Adipose tissue (tissue), 3 donors: ENCODE data around the gene RPGRIP1L. TPM values are rescaled to one million over a fixed set of nuclear protein-coding genes. Genes with fewer than 3 reads are reported as not detected.
"Not testable (repeated sequence)": the region's sequence is repeated elsewhere in the genome, so short reads cannot be mapped to it uniquely, and the experiment has no call there.

Source experiments
- H3K27ac ChIP-seq: one replicate; pipeline ENCODE4 v1.5.1; 2013; ENCODE audit warnings: low read depth, low read length
- WGBS, 3 donors: extraction: QIAGEN DNeasy Blood & Tissue Kit; methylation state at CpG; one replicate each; pipeline ENCODE4 v1.1.7; 2013; 5-methylcytosine and 5-hydroxymethylcytosine counted together
- polyA plus RNA-seq, 3 donors: library from polyadenylated mRNA; stranded (reverse); fragments of 200-250 nt; gene quantifications; one replicate each; pipeline ENCODE4 v1.2.3, GENCODE V29; 2013
- donor health status: healthy with polysubstance abuse.
- donor health status: Bipolar disorder and iron deficiency.
- donor health status: healthy.

Gene RPGRIP1L
- polyA plus RNA-seq, 3 donors = 0.74 to 2.9 (median 0.94) TPM

DNA sequence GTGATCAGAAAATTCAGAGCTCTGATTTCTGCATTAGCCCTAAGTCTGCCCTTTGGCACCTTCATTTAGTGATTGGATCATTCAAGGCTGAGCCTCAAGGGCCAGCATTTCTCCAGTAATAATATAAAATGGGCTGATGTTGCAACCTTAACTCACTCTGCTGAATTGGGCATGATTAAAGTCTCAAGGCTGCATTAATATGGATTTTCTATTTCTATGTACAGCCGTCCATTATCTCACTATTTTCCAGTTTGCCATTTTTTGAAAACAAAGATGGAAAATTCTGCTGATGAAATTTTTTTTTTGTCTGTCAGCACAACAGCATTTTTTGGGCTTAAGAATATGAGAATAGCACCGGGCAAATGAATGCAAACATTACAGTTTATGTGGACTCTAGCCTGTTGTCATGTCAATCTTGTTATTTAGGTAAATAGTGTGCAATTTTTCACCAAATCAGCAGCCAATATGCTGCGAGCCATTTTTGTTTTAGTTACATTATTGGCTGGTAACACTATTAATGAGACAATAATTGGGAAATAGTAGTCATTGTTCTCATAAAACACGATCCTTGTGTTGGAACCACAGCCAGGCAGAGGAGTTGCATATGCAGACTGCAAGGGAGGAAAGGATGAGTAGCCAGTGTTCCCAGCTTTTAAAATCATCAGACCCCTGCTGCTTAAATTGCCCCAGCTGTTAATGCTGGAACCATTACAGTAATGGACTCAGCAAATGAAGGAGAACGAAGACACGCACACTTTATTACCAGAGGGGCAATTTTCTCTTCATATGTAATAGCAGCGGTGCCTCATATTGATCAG lies 10.8 kb upstream of the RPGRIP1L start:
- 55 to 68% (median 58%) methylated on average over 7 of the region's 7 CpGs for WGBS, 3 donors
- no peak overlapping the region for H3K27ac ChIP-seq

DNA sequence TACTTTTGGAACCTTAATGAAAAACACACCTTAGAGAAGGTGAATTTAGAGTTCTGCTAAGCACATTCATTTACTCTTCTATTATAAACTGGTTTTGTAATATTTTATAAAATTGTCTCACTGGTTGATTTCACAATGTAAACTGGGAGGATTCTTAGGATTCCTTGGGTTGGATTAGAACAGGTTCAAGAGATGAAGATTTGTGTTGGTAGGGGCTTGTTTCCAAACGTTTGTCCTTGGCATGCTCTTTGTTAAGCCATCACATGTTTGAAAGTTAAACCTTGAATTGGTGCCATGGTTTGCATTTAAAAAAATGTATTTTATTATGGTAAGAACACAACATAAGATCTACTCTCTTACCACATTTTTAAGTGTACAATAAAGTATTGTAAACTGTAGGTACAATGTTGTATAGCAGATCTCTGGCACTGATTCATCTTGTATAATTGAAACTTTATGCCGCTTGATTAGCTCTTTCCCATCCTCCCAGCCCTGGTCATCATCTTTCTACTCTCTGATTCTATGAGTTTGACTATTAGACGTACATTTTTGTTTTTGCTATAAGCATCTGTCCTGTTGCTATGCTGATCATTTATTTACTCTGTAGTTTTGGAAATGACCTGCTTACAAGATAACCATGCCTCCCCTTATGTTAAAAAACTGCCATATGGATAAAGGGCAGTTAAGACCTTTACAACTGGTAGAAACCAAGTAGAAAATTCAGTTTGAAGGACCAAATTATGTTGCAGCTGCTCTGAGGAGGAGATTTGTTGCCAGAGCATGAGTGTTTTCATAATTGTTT lies 9.9 kb upstream of the RPGRIP1L start:
- H3K27ac ChIP-seq = no peak overlapping the region
- WGBS, 3 donors = 52 to 77% (median 65%) methylated on average over 3 of the region's 3 CpGs

DNA sequence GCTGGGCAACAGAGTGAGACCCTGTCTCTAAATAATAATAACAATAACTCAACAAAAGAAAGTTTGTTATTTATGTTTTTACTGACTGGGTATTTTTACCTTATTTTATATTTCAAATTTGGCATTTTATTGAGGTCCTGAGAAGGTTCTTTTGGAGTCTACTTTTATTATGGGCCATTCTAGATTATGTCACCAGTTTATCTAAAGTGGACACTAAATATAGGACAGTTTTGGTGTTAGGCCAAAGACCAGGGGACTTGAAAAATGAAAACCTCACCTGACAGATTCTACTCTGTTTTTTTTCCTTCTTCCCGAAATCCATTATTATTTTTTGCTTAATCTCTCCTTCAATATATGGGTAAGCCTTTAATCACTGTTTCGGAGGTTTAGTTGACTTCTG lies 8.4 kb upstream of the RPGRIP1L start:
- 39 to 97% (median 96%) methylated on average over 2 of the region's 2 CpGs for WGBS, 3 donors
- H3K27ac ChIP-seq = no peak overlapping the region

- no peak overlapping the region for H3K27ac ChIP-seq
- WGBS, 3 donors = 90 to 96% (median 91%) methylated on average over 3 of the region's 3 CpGs
Observed at GRCh38 chr16:53711390-53711789, 7.7 kb upstream of the RPGRIP1L start.

DNA sequence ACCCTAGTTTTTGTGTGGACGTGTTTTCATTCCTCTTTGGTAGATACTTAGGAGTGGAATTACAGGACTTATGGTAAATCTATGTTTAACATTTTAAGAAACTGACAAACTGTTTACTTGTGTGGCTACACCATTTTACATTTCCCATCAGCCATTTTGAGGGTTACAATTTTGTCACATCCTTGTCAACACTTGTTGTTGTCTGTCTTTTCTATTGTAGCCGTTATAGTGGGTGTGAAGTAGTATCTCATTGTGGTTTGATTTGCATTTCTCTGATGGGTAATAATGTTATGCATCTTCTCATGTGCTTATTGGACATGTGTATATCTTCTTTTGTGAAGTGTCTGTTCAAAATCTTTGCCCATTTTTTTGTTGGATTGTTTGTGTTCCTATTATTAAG lies 4.8 kb upstream of the RPGRIP1L start:
- 95 to 98% (median 96%) methylated on average over 2 of the region's 2 CpGs for WGBS, 3 donors
- no peak overlapping the region for H3K27ac ChIP-seq

GRCh38 chr16:53707671-53708070 lies 4.0 kb upstream of the RPGRIP1L start:
- 47 to 76% (median 48%) methylated on average over 3 of the region's 3 CpGs for WGBS, 3 donors
- H3K27ac ChIP-seq = no peak overlapping the region

DNA sequence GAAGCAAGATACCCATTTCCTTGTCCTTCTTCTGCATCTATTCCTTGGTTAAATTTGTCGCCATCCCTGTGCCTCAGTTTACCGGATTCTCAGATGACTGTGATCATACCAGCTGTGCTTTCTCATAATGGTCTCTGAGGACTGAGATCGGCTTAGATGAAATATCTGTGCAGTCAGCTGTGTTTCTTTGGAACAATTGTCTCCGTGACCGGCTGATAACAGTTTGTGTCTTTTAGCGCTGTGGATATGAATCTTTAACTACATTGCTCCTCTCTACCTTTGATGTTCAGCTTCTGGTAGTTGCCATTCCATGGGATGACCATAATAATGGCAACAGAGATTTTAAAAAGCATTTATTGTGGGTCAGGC lies 770 bp upstream of the RPGRIP1L start:
- WGBS, 3 donors = 9 to 19% (median 14%) methylated on average over 6 of the region's 6 CpGs
- H3K27ac ChIP-seq = no peak overlapping the region

- WGBS, 3 donors = 93 to 96% (median 96%) methylated on average over 6 to 27 of the region's 31 CpGs
- H3K27ac ChIP-seq = not testable (repeated sequence)
Observed at GRCh38 chr16:53698271-53698670, 5.4 kb downstream of the RPGRIP1L start.

GRCh38 chr16:53695070-53695469 lies 8.6 kb downstream of the RPGRIP1L start:
- WGBS, 3 donors = 86 to 91% (median 89%) methylated on average over 1 of the region's 1 CpG
- H3K27ac ChIP-seq = no peak overlapping the region

DNA sequence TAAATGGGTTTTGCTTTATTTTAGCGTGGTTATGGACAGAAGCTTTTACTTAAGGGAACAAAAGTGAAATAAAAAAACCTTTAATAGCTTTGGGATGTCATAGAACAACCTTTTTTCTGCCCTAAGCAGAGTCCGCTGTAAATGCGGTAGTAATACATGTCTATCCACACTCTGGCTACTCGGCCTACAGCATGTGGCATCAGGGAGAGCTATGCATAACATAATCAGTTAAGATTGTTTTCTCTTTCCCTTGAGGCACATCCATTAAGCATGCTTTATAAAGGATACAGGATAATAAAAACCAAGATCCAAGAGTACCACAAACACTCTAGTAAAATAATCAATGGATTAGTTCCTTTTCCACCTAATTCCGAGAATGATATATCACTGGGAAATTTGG lies 10.3 kb downstream of the RPGRIP1L start:
- 90 to 96% (median 91%) methylated on average over 5 of the region's 5 CpGs for WGBS, 3 donors
- no peak overlapping the region for H3K27ac ChIP-seq

GRCh38 chr16:53692146-53692545 lies 11.5 kb downstream of the RPGRIP1L start:
- H3K27ac ChIP-seq = no peak overlapping the region
- WGBS, 3 donors = 89 to 94% (median 94%) methylated on average over 5 of the region's 5 CpGs

DNA sequence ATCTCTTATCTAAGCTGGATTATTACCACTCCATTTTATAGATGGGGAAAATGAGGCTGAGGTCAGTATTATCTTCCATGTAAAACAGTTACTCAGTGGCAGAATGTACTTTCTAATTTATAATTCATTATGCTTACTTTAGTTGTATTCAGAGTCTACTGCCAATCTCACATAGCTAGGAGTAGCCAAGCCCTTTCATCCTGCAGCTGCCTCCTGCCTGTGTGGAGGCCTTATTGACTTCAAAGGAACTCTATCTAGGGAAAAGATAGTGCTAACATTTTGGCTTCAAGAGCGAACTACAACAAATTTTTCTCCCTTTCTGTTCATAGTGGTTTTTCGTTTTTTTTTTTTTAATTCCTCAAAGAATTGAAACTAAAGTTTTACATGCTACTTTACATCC lies 12.9 kb downstream of the RPGRIP1L start:
- WGBS, 3 donors = 86 to 88% (median 88%) methylated on average over 2 of the region's 2 CpGs
- H3K27ac ChIP-seq = no peak overlapping the region

GRCh38 chr16:53689636-53690035 lies 14.0 kb downstream of the RPGRIP1L start:
- 92 to 96% (median 95%) methylated on average over 3 of the region's 3 CpGs for WGBS, 3 donors
- H3K27ac ChIP-seq = no peak overlapping the region

DNA sequence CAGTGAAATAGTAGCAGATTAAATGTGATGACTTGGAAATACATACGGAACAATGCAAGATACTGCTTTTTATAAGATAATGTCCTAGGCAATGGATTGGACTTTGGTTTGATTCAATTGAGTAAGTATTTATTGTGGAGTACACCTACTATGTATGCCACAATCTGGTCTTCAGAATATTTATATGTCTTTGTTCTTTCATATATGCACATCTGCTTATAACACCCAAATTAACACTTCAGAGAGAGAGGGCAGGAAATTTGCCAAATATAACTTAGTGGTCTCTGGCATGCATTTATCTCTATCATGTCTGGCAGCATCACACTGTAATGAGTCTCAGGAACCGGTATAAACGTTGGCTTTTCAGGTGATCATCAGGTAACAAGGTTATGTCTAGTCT lies 16.9 kb downstream of the RPGRIP1L start:
- 72 to 84% (median 81%) methylated on average over 3 of the region's 3 CpGs for WGBS, 3 donors
- no peak overlapping the region for H3K27ac ChIP-seq

DNA sequence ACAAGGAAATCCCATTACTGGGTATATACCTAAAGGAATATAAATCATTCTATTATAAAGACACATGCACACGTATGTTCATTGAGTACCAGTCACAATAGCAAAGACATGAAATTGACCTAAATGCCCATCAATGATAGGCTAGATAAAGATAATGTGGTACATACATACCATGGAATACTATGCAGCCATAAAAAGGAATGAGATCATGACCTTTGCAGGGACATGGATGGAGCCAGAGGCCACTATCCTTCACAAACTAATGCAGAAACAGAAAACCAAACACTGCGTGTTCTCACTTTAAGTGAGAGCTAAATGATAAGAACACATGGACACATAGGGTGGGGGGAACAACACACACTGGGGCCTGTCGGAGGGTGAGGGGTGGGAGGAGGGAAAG lies 18.3 kb downstream of the RPGRIP1L start:
- 96 to 99% (median 98%) methylated on average over 3 of the region's 3 CpGs for WGBS, 3 donors
- not testable (repeated sequence) for H3K27ac ChIP-seq

GRCh38 chr16:53681354-53681753 lies 22.3 kb downstream of the RPGRIP1L start:
- 68 to 69% (median 69%) methylated on average over 2 of the region's 2 CpGs for WGBS, 3 donors
- no peak overlapping the region for H3K27ac ChIP-seq

GRCh38 chr16:53680756-53681155 lies 22.9 kb downstream of the RPGRIP1L start:
- 86 to 93% (median 86%) methylated on average over 2 of the region's 2 CpGs for WGBS, 3 donors

GRCh38 chr16:53678756-53679343 lies 24.8 kb downstream of the RPGRIP1L start:
- H3K27ac ChIP-seq = no peak overlapping the region

More at GRCh38 chr16:53680756-53681155, 22.9 kb downstream of the RPGRIP1L start:
- no peak overlapping the region for H3K27ac ChIP-seq

GRCh38 chr16:53678155-53678554 lies 25.5 kb downstream of the RPGRIP1L start:
- no peak overlapping the region for H3K27ac ChIP-seq
- WGBS, 3 donors = 90 to 100% (median 100%) methylated on average over 1 of the region's 1 CpG
